NCI-H2029 treated with DMSO at 0.1 percent for 48 hours (cell line): ENCODE data around the gene TGFBR3.

Experiments
- DNase-seq: peaks from one replicate; lab custom pipeline; 2025; lab: John Stamatoyannopoulos, UW

Gene TGFBR3

DNA sequence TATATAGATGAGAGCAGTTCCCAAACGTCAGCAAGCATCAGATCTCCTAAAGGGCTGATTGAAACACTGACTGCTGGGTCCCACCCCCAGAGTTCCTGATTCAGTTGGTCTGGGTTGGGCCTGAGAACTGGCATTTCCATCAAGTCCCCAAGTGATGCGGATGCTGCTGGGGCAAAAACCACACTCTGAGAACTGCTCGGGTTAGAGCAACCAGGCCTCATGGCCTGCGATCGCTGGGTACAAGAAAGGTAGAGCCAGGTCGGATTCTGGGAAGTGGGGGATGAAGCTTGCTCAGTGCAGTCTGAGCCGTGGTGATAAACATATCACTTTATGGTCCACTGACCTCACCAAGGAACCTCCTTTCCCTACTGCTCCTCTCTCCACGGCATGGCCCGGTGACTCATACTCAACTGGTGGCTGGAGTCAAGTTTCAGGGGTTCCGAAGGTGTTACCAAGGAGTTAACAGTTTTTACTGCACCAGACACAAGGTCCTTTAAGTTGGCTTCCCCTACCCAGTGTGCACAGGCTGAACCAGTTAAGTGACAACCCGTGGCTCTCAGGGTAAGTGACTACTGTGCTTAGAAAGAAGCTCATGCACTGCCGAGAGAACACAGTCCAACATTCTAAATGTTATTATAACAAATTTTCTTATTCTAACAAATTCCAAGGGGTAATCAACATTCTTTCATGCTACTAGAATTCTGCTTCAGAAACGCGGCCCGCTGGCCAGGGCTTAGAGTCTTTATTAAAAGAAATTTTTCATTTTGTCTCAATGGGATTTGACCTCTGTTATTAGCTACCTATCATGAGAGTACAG lies 153.5 kb downstream of the TGFBR3 start:
- DNase-seq: no peak

DNA sequence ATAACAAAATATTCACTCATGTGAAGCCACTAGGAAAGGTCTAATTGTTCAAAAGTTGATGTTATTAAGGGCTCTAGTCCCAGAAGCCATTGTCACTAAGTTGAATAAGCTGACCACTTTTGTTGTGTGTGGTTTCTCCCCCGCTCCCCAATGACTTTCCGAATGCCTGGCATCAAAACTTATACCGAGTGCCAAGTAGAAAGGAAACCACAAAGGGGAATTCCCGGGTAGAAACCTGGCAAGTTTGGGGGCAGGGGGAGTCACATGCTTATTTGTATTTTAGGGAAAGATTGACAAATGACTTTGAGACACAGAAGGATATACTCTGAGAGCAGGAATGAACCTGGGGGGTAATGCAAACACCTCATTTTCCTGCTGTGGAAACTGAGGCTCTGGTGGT lies 154.1 kb downstream of the TGFBR3 start:
- DNase-seq: no peak

DNA sequence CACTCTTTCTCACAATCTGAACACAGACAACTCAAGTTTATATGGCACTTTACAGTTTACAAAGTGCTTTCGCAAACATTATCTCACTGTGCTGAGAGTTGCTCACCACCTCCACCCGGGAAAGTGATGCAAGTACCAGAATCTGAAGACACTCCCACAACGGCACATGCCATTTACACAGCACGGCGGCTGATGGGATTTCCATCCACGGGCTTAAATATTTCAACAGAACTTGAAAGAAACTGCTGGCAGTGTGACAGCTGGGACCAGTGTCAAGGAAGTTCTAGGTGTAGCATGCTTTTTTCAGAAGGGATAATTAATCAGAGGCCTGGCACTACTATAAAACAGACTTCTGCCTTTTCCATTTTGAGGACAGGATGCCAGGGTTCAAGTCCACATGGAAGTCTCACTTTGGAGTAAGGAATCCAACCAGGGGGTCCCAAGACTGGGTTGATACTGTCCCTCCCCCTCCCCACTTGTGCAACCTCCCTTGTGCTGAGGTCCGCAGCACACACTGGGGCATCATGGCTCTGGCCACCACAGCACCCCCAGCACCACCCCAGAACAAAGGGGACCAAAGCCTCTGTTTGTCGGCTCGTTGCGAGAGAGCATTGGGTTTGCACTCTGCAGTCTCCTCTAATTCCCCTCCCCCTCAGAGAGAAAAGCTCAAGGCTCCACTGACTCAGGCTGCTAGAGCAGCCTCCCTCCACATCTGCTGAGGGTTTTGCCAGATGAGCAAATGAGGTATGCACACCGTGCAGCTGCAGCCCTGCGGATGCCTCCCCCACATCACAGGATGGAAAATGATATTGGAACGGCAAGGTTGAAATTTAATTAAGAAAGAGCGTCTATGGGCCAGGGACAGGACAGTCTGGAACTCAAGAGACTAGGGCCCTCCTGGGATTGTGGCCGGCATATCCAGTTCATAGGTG lies 154.9 kb downstream of the TGFBR3 start:
- DNase-seq: no peak

DNA sequence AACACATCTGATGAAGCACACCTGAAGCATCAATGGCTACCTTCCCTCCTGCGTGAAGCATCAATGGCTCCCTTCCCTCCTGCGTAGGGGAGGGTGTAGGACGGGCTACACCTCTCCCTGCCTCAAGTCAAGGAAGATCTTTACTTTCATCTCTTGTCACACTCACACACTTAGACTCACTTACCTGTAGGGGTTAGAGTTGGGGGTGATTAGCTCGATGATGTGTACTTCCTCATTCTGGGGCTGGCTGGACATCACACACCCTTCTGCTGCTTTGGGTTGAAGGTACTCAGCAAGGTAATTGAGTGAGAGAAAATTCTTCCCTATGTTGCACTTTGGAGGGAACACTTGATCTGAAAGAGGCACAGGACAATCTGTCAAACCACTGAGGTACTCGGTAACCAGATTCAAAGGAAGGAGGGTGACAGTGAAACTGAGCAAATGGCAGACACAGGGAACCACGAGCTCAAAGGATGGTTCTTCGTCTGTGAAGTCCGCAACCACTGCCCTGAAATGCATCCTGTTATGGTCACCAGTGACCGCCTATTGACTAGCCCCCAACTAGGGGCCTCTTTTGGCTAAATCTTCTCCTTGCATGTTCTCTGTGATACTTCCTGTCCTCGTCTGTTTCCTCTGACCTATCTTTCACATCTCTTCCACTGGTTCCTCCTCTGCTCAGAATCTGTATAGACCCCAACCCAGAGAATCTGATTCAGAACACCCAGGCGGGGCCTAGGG lies 156.2 kb downstream of the TGFBR3 start:
- no peak for DNase-seq

DNA sequence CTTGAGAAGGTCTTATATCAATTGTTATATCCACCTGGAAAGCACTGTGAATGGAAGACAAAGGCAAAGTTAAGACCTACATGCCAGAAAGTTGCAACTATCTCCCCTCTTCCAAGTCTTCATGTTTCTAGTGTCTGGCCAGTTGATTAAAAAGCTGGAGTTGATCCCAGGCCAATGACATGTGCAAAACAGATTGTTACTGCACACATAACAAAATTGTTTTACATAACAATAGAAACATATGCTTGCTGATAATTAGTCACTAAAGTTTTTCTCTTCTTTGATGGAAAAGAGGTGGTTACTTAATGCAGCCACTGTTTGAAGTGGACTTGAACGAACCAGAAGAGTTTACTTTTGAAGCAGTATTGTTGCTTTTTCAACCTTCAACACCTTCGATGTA lies 158.2 kb downstream of the TGFBR3 start:
- no peak for DNase-seq

DNA sequence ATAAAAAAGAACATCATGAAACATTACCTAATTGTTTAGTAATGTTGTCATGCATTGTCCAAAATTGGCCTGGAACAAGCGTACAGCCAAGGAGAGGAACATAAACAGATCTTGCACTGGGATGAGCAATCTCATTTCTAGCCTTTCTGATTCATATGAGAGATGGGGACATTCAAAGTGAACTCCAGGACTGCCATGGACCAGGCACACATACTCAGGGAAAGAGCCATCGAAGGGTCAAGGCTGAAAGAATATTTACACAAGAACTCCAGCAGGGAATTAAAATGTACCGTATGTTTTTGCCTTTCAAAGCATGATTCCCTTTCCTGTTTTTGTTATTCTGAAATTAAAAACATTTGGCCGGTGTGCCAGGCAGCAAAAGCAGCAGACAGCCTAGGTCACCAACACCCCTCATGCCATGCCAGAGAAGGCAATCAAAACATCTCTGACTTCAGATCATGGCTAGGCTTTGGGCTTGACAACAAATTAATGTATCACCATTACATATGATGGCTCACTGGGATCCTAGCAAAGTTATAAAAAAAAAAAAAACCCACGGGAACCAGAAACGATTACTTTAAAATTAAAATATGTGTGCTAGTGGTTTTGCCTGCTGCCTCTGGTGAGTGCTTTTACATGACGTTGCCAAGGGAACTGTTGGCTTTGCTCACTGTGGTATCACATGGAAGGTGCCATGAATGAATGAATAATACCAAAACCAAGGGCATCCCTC lies 159.8 kb downstream of the TGFBR3 start:
- DNase-seq: no peak

DNA sequence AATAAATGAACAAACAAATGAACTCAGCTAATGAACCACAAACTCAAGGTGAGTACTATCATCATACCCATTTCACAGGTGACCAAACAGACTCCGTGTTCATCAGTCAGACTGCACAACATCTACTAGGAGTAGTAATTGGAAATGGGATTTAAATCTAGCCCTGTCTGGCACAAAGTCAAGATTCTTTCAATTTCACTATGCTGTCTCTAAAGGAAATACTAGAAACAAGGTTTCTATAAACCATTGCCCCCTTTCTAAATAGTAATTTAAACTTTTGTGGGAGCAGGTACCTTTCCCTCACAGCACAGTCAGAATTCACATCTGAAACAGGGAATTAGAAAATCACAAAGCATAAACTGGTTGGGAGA lies 160.3 kb downstream of the TGFBR3 start:
- DNase-seq: peak; percentile 20

DNA sequence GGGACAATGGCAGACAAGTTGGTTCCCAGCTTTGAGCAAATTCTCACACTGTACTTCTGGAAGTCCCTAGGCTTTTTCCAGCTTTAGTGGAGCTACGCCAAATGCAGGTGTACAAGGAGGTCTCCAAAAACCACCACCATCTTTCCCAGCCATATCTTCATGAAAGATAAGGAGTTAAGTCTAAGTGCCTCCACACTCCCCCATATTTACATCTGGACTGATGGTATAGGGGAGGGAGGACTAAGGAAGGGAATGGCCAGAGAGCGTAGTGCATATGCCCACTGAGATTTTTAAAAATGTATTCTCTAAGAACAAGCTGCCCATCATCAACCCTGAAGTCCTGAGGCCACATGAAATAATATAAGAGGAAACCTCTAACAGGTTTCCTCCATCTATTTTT lies 161.3 kb downstream of the TGFBR3 start:
- no peak for DNase-seq

DNA sequence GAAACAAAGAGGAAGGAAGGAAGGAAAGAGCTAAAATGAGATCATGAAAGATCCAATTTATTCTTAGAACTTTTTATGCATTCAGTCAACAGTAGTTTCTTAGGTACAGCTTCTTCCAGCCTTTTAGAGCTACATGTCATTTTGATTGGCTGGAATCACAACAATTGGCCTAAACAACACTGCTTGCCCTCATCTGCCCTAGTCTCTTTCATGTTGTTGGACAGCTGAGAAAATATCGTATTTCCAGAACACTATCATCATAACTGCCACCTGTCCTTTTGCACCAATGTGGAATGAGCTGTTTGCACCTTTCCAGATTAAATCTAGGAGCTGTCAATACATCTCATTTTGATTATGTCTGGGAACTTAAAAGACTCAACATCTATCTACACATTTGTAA lies 161.7 kb downstream of the TGFBR3 start:
- no peak for DNase-seq

DNA sequence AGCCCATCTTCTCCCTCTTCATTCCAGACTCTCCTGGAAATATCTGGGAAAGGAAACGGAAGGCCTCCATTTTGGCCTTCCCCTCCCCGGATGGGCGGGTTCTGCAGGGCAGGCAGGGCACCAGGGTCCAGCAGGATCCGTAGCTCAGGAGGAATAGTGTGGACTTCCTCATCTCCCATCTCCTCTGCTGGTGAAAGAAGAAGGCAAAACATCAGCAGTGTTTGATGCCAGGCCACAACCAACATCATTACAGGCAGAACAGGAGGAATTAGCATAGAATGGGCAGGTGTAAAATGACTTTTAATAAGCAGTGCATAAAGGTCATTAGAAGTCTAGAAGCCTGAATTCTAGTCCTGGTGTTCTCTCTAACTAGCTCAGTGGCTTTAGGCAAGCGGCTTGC lies 165.9 kb downstream of the TGFBR3 start:
- DNase-seq: no peak

DNA sequence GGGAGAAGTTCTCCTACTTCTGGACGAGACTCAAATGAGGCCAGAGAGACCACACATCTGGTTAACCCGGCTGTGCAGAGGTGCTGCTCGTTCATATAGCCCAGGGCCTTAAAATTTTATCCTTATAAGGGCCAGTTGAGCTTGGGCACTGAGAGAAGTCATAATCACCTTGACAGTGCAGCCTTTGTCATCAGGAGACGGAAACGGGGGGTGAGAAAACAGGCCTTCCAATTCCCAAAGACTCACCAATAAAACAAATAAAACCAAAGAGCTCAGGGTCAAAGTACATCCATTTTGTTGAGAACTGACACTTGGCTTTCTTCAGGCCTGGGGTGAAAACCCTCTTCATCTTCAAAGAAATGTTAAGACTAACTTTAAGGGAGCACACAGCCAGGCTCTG lies 167.1 kb downstream of the TGFBR3 start:
- no peak for DNase-seq

DNA sequence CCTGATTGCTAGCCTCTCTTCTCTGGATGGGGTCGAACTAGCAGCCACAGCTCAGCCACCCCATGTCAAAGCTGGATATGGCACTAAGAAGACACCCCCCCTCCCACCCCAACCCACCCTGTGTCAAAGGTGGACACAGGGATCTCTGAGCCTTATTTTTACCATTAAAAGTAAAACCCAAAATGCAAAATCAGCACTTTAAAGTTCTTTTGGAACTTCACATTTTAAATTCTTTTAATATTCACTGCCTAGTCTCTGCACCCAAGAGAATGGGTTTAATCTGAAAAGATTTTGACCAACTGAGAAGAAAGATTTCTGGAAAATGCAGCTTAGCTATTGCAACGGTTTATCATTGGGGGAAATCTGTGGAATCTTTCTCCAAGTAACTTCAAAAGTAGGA lies 167.6 kb downstream of the TGFBR3 start:
- DNase-seq: no peak

DNA sequence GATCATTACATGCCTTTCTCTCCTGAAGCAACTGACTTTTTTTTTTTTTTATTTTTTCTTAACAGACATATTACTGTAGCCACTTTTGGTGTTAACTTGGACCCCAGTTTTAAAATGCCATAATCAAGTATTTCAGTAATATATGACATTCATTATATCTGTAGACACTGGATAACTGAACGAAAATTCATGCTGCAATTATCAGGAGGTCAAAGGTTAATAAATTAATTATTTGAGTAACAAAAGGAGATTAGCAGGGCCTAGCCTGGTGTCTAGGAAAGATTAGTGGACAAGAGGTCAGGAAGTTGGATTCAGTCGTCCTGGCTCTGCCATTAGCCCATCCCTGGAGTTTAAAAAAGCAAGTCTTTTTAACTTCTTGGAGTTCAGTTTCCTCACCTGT lies 168.1 kb downstream of the TGFBR3 start:
- no peak for DNase-seq

DNA sequence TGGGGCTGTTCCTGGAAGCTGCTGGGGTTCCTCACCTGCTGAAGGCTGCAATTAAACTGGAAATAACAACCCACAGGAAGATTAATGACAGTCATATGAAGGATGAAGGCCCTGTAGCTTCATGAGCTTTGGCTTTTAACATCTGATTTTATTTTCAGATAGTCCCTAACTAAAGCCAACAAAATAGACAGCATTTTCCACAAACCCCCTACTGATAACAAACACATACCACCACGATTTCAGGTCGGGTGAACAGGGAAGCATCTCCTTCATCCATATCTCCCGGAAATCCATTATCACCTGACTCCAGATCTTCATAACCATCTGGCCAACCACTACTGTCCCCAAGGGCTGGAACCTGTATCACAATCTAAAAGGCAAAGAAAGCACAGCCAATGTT lies 169.6 kb downstream of the TGFBR3 start:
- DNase-seq: no peak

DNA sequence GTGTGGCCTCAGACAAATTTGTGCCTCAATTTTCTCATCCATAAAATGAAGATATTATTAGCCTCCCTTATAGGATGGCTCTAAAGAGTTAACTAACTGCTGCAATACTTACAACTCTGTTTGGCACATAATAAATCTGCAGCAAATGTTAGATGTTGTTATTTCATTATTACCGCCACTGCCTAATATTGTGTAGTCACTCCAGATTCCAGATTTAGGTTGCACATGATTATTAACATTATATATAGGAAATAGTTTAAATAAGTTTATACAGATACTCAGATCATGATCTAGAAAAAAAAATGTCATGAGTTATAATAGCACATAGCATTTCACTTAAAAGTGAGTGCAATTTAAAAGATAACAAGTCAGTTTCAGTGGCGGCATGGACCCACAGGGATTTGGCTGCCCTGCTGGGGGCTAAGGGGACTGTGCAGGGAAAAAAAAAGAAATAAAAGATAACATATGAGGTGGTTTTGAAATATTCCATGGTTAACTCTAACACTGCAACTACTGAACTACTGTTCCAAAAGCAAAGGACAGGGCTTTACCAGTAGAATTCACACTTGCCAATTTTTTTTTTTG lies 170.4 kb downstream of the TGFBR3 start:
- DNase-seq: no peak

DNA sequence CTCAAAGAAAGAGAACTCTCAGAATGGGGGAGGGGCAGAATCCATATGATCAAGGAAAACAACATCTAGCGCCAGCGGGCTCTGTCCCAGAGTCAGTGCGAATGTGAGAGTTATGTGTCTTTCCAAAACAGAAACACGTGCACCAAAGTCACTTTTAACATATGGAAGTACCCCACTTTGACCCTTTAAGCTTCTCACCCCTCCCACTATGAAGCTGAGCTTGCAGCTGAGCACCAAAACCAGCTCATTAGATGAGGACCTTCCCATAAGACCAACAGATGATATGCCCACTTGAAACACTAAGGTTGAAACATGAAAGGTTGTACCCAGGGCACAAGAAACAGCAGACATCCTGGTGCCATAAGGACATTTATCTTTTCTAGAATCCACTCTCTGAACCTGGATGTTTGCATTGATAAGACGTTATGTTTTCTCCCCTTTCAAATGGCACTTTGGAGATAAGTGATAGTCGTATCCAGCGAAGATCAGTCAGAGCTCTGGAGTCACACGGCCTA lies 171.0 kb downstream of the TGFBR3 start:
- no peak for DNase-seq

DNA sequence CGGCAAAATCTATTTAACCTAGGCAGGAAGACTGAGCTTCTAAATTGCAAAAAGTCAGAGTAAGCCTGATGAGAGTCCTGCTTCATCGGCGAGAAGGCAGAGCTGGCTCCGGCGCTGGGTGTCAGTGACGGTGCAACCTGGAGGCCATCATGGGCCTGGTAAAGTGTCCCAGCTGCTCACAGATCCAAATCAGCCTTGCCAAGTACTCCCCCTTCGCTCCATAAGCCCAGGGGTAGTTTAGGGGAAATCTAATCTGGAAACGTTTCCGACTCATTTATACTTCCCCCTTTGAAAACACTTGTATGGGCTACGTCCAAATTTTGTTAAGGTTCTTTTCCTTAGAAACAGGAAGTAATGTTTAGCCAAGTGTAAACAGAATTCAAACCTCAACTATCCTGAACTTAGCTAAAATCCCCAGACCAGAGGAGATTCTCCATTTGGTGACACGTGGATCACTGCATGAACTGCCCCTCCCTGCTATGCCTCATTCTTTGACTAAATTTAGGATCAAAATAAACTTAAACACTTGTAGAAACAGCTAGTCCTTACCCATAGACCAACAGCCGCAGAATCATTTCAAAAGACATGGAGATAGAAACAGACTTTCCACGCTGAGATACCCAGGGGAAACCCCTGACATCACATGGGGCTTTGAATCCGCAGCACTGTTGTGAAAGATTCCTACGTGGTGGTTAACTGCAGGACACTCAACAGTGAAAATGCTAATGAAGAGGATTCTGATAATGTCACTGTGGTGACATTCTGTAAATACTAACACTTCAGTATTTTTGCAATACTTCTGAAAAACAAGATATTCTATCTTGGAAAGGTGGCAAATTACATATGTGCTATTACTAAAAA lies 172.7 kb downstream of the TGFBR3 start:
- no peak for DNase-seq

DNA sequence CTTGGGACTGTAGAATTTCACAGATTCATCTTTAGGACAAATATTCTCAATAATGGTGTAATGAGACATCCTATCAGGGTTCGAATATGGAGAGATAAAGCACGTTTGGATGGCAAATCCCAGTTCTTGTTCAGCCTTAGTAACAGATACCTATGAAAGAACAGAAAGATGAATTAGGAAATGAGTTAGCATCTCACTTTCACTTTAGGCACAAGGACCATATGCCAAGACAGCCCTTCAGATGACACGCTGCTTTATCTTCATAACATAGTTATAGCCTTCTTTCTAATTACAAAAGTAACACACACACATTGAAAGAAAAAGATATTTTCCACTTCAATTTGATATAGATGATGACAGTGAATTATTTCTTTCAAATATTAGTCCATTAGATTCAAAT lies 173.6 kb downstream of the TGFBR3 start:
- DNase-seq: no peak

DNA sequence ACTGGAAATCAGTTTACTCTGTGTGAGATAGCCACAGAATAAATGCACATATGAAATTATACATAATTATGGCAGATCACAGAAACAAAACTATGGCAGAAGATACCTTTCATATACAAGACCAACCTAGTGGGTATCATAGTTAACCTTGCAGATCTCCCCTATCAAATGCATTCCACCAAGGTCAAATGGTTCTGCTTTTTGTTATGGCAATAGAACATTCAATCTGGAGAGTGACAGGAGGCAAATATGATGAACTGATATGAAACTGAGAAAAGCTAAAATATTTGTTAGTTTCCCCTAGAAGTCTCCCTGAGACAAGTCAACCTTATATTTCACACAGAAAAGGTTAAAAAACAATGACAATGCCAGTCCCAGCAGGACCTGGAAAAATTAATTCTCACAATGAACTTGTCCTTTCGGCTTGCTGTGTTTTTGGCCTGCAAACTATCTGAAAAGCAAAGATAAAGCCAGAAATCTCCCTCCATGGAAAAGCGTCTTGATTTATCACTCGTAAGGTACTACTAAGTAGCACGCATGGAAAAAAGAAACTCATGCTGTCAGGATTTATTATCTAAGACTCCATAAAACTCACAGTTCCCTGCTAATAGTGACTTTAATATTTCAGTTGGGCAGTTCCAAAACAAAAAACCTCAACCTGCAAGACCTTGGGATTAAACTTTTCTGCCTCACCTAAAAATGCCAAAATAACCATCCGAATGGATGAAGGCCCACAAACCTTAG lies 174.3 kb downstream of the TGFBR3 start:
- DNase-seq: no peak

DNA sequence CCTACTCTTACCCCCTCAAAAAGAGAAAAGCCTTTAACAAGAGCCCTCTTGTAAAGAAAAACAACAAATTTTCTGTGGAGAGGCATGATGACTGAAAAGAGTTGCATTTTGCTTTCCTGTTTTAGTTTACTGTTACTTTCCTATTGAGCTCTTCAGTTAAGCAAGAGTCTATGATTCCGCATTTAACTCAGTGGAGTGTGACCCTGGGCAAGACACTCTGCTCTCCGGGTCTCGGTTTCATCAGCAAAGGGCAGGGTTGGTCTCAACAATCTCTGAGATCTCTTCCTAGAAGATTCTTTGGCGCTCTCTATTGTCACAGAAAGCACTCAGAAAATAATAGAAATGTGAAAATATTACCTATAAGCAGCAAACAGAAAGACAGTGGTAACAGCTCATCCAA lies 175.7 kb downstream of the TGFBR3 start:
- no peak for DNase-seq
